Renal cortex interstitium (tissue), 11 donors: ENCODE results near the gene COL18A1. TPM values are rescaled to one million over a fixed set of nuclear protein-coding genes. Genes with fewer than 3 reads are reported as not detected.
"Not testable (repeated sequence)": the region's sequence is repeated elsewhere in the genome, so short reads cannot be mapped to it uniquely, and the experiment has no call there.

Source experiments
- DNase-seq, 11 donors: peaks; one replicate each; pipeline ENCODE4 v3.0.0-alpha.2; 2013; ENCODE audit warnings: low read depth in 9 of 11, low spot score in 4 of 11; ENCODE audit errors: extremely low read depth in 1 of 11
- polyA plus RNA-seq, 3 donors: library from polyadenylated mRNA; unstranded; fragments of 120-200 nt; gene quantifications; one replicate each; pipeline ENCODE4 v1.2.1, GENCODE V29; 2013; ENCODE audit not compliant: insufficient read length in 3 of 3

The COL18A1 gene
- polyA plus RNA-seq, 3 donors, result 101 to 232 (median 169) TPM

- DNase-seq, result no peak
These were observed 154.5 kb downstream of the COL18A1 start for GRCh38 chr21:45559216-45560105.

GRCh38 chr21:45560106-45561021 lies 155.4 kb downstream of the COL18A1 start:
- no peak for DNase-seq

GRCh38 chr21:45561241-45561640 lies 156.3 kb downstream of the COL18A1 start:
- DNase-seq, result not testable (repeated sequence)

DNA sequence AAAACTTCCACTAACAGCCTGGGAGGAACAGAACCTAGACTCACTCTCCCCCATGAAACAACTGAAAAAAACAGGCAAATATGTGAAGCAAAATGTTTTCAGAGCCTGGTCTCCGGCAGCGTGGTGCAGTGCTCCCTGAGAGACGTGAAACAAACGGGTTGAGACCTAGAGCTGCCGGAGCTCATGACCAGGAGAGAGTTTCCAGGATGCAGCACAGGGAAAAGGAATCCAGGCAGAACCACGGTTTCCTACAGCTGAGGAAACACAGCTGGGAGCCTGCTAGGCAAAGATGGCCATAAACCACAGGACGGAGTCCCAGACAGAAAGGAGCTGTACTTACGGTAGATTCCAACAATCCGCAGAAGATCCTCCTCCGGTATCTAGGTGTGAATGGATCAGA lies 157.4 kb downstream of the COL18A1 start:
- DNase-seq, result peak in 1 of 11 donors; percentile 48

DNA sequence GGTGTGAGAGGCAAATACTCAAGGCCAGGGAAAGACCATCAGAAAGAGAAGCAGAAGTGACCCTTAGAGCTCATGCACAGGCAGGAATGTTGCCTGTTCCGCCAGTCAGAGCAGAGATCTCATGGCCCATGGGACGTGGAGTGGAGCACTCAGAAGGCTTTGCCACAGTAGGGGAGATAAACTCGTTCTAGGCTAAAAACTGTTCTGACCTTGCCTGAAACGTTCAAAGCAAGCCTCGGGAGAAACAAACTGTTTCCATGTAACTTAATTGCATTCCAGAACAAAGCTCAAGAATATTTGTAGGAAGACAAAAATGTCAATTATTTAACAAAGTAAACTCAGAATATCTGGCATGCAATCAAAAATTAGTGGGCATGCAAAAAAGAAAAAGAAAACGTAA lies 158.0 kb downstream of the COL18A1 start:
- no peak for DNase-seq

Other genes starting within 250 kb of the COL18A1 start
- 10 to 100 TPM; 31.0 to 45.0 (median 37.1) TPM for gene POFUT2, start 117.3 kb upstream of the COL18A1 start, polyA plus RNA-seq
- gene SLC19A1, start 137.3 kb downstream of the COL18A1 start, polyA plus RNA-seq, result 10 to 100 TPM; 41.7 to 62.4 (median 53.5) TPM
- 1 to 10 TPM; 1.7 to 2.5 (median 2.4) TPM for gene PCBP3, start 238.6 kb downstream of the COL18A1 start, polyA plus RNA-seq